Thyroid gland (tissue), 4 donors: Measurements from ENCODE around the gene PTPRG. TPM values are rescaled to one million over a fixed set of nuclear protein-coding genes. Genes with fewer than 3 reads are reported as not detected.

Experiments
- DNase-seq, 2 donors: peaks; one replicate each; pipeline ENCODE4 v3.0.0-alpha.2; 2019
- H3K27ac ChIP-seq, 3 donors: fragments of 200-600 bp; sonication (generic); 1 replicate in 2 of 3; 2 replicates in 1 of 3; pipeline ENCODE4 v1.5.1; 2016 to 2019; ENCODE audit warnings: mild to moderate bottlenecking in 1 of 3, moderate library complexity in 1 of 3
- H3K27me3 ChIP-seq: fragments of 200-600 bp; sonication (generic); one replicate; pipeline ENCODE4 v1.5.1; 2019
- H3K36me3 ChIP-seq, 2 donors: fragments of 200-600 bp; sonication (generic); one replicate each; pipeline ENCODE4 v1.5.1; 2016 to 2019
- H3K4me1 ChIP-seq, 2 donors: fragments of 200-600 bp; sonication (generic); one replicate each; pipeline ENCODE4 v1.5.1; 2017 to 2019
- H3K4me3 ChIP-seq, 3 donors: fragments of 200-600 bp; sonication (generic); replicated peaks in 1 of 3; 1 replicate in 2 of 3; 2 replicates in 1 of 3; pipeline ENCODE4 v1.5.1; 2016; ENCODE audit warnings: mild to moderate bottlenecking in 1 of 3
- H3K9me3 ChIP-seq: fragments of 200-600 bp; sonication (generic); one replicate; pipeline ENCODE4 v1.5.1; 2017
- CTCF ChIP-seq, 6 experiments: fragments of 200-600 bp in 3 of 6; fragments of 450-650 bp in 3 of 6; sonication (generic) in 3 of 6; IDR thresholded peaks; one replicate each; pipeline ENCODE4 v1.5.1; 2016 to 2019; ENCODE audit warnings: antibody characterized with exemption in 6 of 6, mild to moderate bottlenecking in 2 of 6, inconsistent platforms in 1 of 6, moderate library complexity in 1 of 6
- POLR2A ChIP-seq, 2 donors: fragments of 450-650 bp; IDR thresholded peaks; one replicate each; pipeline ENCODE4 v1.6.1; 2017; ENCODE audit warnings: antibody characterized with exemption in 2 of 2, mild to moderate bottlenecking in 2 of 2, moderate library complexity in 1 of 2
- WGBS, 2 donors: methylation state at CpG; one replicate each; pipeline ENCODE4 v1.1.5; 2017; 5-methylcytosine and 5-hydroxymethylcytosine counted together
- intact Hi-C: fragments of 100-400 bp; cut with DNase I; formaldehyde crosslinking; loops from one replicate; pipeline ENCODE4 v1.15.1; 2023
- total RNA-seq, 4 donors: library from RNA; depleted of rRNA; stranded (reverse); fragments of >200 nt; gene quantifications; one replicate each; pipeline ENCODE4 v1.2.3, GENCODE V29; 2016

The PTPRG gene
- total RNA-seq, 4 donors from 2014 or later: 81.6 to 207 (median 132) TPM

- H3K27ac ChIP-seq: no peak overlapping the region
- 94 to 96% methylated on average over 4 of the region's 4 CpGs for WGBS, 2 donors
These were observed 54.3 kb downstream of the PTPRG start for GRCh38 chr3:61615643-61616042.

GRCh38 chr3:61616586-61616985 is 55.2 kb downstream of the PTPRG start:
- Histone ChIP-seq H3K4me3 (no peak overlapping the region), H3K27ac (no peak overlapping the region), H3K4me1 (peaks cover 0 to 5% of the 10 kb centered on the region in 2 donors), H3K27me3 (no peaks in the 10 kb centered on the region), H3K9me3 (no peaks in the 10 kb centered on the region), H3K36me3 (no peaks in the 10 kb centered on the region)
- TF ChIP-seq CTCF (IDR thresholded peaks at IDR 0.05) (no peak), POLR2A (IDR thresholded peaks at IDR 0.05) (no peak)
- WGBS, 2 donors: 94 to 98% methylated on average over 6 of the region's 6 CpGs
- intact Hi-C loops: no loop called here
- DNase-seq: no peak

More at GRCh38 chr3:61615643-61616042, 54.3 kb downstream of the PTPRG start:
- Histone ChIP-seq H3K27me3 (no peaks in the 10 kb centered on the region), H3K4me3 (no peak overlapping the region), H3K4me1 (peaks cover 0 to 5% of the 10 kb centered on the region in 2 donors), H3K36me3 (no peaks in the 10 kb centered on the region), H3K9me3 (no peaks in the 10 kb centered on the region)
- TF ChIP-seq POLR2A (IDR thresholded peaks at IDR 0.05) (no peak), CTCF (IDR thresholded peaks at IDR 0.05) (no peak)
- no peak for DNase-seq
- intact Hi-C loops: no loop called here

- DNase-seq: no peak
- 69 to 85% methylated on average over 4 of the region's 4 CpGs for WGBS, 2 donors
- Histone ChIP-seq H3K4me3 (no peak overlapping the region), H3K27ac (no peak overlapping the region), H3K4me1 (peaks cover 0 to 5% of the 10 kb centered on the region in 2 donors), H3K36me3 (no peaks in the 10 kb centered on the region), H3K9me3 (no peaks in the 10 kb centered on the region), H3K27me3 (no peaks in the 10 kb centered on the region)
- TF ChIP-seq CTCF (IDR thresholded peaks at IDR 0.05) (no peak), POLR2A (IDR thresholded peaks at IDR 0.05) (no peak)
- intact Hi-C loops: no loop called here
These were observed 55.7 kb downstream of the PTPRG start for GRCh38 chr3:61617041-61617440.

DNA sequence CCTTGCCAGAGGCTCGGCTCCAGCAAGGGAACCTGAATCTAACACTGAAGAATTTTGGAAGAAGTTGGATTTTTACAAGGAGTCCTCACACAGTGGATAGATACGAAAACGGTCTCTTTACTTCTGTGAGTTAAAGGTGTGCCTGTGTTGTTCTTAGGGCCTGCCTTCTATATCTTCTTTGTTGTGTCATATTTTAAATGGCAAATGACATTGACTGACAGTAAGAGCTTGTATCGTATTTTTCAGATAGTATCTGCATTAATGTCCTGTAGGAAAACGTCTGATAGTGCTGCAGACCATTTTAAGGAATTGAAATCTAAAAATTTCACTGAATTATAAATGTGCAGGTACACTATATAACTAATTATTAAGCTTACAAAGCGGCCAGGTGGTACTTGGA is 56.3 kb downstream of the PTPRG start:
- H3K9me3 ChIP-seq: no peaks in the 10 kb centered on the region
- DNase-seq: no peak
- H3K4me3 ChIP-seq: no peak overlapping the region
- H3K4me1 ChIP-seq: peaks cover 0 to 5% of the 10 kb centered on the region in 2 donors
- H3K27ac ChIP-seq: no peak overlapping the region
- H3K36me3 ChIP-seq: no peaks in the 10 kb centered on the region
- H3K27me3 ChIP-seq: no peaks in the 10 kb centered on the region
- 93 to 95% methylated on average over 6 of the region's 6 CpGs for WGBS, 2 donors
- intact Hi-C loops: no loop called here
- TF ChIP-seq CTCF (IDR thresholded peaks at IDR 0.05): no peak
- TF ChIP-seq POLR2A (IDR thresholded peaks at IDR 0.05): no peak

- no peaks in the 10 kb centered on the region for H3K27me3 ChIP-seq
- no peaks in the 10 kb centered on the region for H3K36me3 ChIP-seq
- 91 to 92% methylated on average over 2 of the region's 2 CpGs for WGBS, 2 donors
- H3K27ac ChIP-seq: no peak overlapping the region
- peaks cover 0 to 5% of the 10 kb centered on the region in 2 donors for H3K4me1 ChIP-seq
- intact Hi-C loops: no loop called here
- no peak overlapping the region for H3K4me3 ChIP-seq
- H3K9me3 ChIP-seq: no peaks in the 10 kb centered on the region
- no peak for DNase-seq
- no peak for TF ChIP-seq CTCF (IDR thresholded peaks at IDR 0.05)
- no peak for TF ChIP-seq POLR2A (IDR thresholded peaks at IDR 0.05)
These were observed 56.9 kb downstream of the PTPRG start for GRCh38 chr3:61618231-61618630.
